A204.1 (cell line): ENCODE measurements around the gene MIA.
A peak's percentile ranks its signal among the peaks of the same experiment; 100 is the strongest.
"Not testable (repeated sequence)": the region's sequence is repeated elsewhere in the genome, so short reads cannot be mapped to it uniquely, and the experiment has no call there.

Experiments used
- FAIRE-seq: peaks from 2 replicates; lab custom pipeline; 2012; peaks lifted over from hg19 to GRCh38; lab: Jason Lieb, UNC

Gene MIA

GRCh38 chr19:40803857-40804782 lies 28.8 kb downstream of the MIA start:
- no peak for FAIRE-seq

GRCh38 chr19:40804783-40805242 lies 29.5 kb downstream of the MIA start:
- no peak for FAIRE-seq

GRCh38 chr19:40805258-40805868 lies 30.0 kb downstream of the MIA start:
- FAIRE-seq = no peak

GRCh38 chr19:40806423-40807146 lies 31.3 kb downstream of the MIA start:
- no peak for FAIRE-seq

GRCh38 chr19:40807147-40808020 lies 32.1 kb downstream of the MIA start:
- no peak for FAIRE-seq

- FAIRE-seq = no peak
These were observed 32.7 kb downstream of the MIA start for GRCh38 chr19:40808021-40808325.

GRCh38 chr19:40808497-40808896 lies 33.2 kb downstream of the MIA start:
- no peak for FAIRE-seq

GRCh38 chr19:40809358-40810086 lies 34.2 kb downstream of the MIA start:
- FAIRE-seq = no peak

- no peak for FAIRE-seq
These were observed 34.8 kb downstream of the MIA start for GRCh38 chr19:40810160-40810559.

GRCh38 chr19:40810649-40811408 lies 35.5 kb downstream of the MIA start:
- not testable (repeated sequence) for FAIRE-seq

GRCh38 chr19:40811478-40812341 lies 36.4 kb downstream of the MIA start:
- FAIRE-seq = no peak

GRCh38 chr19:40812571-40812970 lies 37.2 kb downstream of the MIA start:
- FAIRE-seq = not testable (repeated sequence)

- FAIRE-seq = no peak
These were observed 37.9 kb downstream of the MIA start for GRCh38 chr19:40813182-40813581.

GRCh38 chr19:40815223-40815622 lies 39.9 kb downstream of the MIA start:
- FAIRE-seq = no peak

- not testable (repeated sequence) for FAIRE-seq
These were observed 43.4 kb downstream of the MIA start for GRCh38 chr19:40818480-40819399.

- FAIRE-seq = peak; percentile 72
These were observed 44.3 kb downstream of the MIA start for GRCh38 chr19:40819479-40820234.

- no peak for FAIRE-seq
These were observed 46.8 kb downstream of the MIA start for GRCh38 chr19:40822161-40822560.
